Placental epithelial cell (primary cell): ENCODE data around the gene LGR5. TPM values are rescaled to one million over a fixed set of nuclear protein-coding genes. Genes with fewer than 3 reads are reported as not detected.

ENCODE experiments used
- total RNA-seq: library from RNA; depleted of rRNA; stranded (reverse); fragments of >200 nt; gene quantifications from 2 replicates; pipeline ENCODE4 v1.2.3, GENCODE V29; 2012

The LGR5 gene
- total RNA-seq: 4.4 and 7.5 TPM in 2 replicates

GRCh38 chr12:71439613-71440344 is at the start of gene LGR5:
TSS of gene LGR5 (plus strand) at chr12:71439798. CDS start at chr12:71440081, 283 bp downstream.

Other genes starting within 250 kb of the LGR5 start
- gene ZFC3H1, start 224.1 kb downstream of the LGR5 start, total RNA-seq: 38.1 and 49.1 TPM in 2 replicates
- 2.8 and 3.1 TPM in 2 replicates for gene THAP2, start 224.5 kb downstream of the LGR5 start, total RNA-seq
- 21.6 and 47.9 TPM in 2 replicates for gene TMEM19, start 246.3 kb downstream of the LGR5 start, total RNA-seq